SH-SY5Y (cell line): ENCODE measurements around the gene NR6A1.

ENCODE experiments used
- GATA2 ChIP-seq: IDR thresholded peaks from 2 replicates; pipeline ENCODE4 v1.6.1; 2011; ENCODE audit warnings: mild to moderate bottlenecking, low read depth, low read length
- GATA3 ChIP-seq: IDR thresholded peaks from 2 replicates; pipeline ENCODE4 v1.6.1; 2011; ENCODE audit warnings: low read depth, mild to moderate bottlenecking, low read length, moderate library complexity

GRCh38 chr9:124675261-124676158 lies 95.6 kb downstream of the NR6A1 start:
- TF ChIP-seq GATA2 (no peak), GATA3 (no peak)
